Measurements from ENCODE around the gene CDH4. TPM values are rescaled to one million over a fixed set of nuclear protein-coding genes. Genes with fewer than 3 reads are reported as not detected.

Gene CDH4
- total and polyA plus RNA-seq, 2 of the 4 experiments (the other 2 are of a cell fraction) = 1.6 to 3.5 TPM

- Histone ChIP-seq H2BK20ac (ENCODE audit: low read depth, low read length) (no peak overlapping the region), H3K4me1 (ENCODE audit: control insufficient read depth, insufficient read depth, low read length) (no peaks in the 10 kb centered on the region), H2BK15ac (ENCODE audit: low read depth, low read length) (no peak overlapping the region), H2BK120ac (ENCODE audit: low read depth, low read length) (no peak overlapping the region), H3K36me3 (ENCODE audit: control insufficient read depth, insufficient read depth, low read length) (no peaks in the 10 kb centered on the region), H3K4ac (ENCODE audit: low read depth, low read length) (no peak overlapping the region), H3K27me3 (ENCODE audit: control insufficient read depth, insufficient read depth, low read length) (no peaks in the 10 kb centered on the region; the same call in 1 of the 2 replicates), H4K20me1 (ENCODE audit: insufficient read depth, low read length) (no peaks in the 10 kb centered on the region), H3K79me1 (ENCODE audit: low read depth in 1 of 2, low read length in 2 of 2) (no peaks in the 10 kb centered on the region), H3K4me3 (ENCODE audit: insufficient read depth, low read depth, low read length) (no peak overlapping the region), H3K18ac (ENCODE audit: low read depth, low read length) (no peak overlapping the region), H3K27ac (ENCODE audit: insufficient read depth, low read length) (no peak overlapping the region), H3K14ac (replicated peaks; ENCODE audit: low read depth, low read length) (no peak overlapping the region), H4K91ac (ENCODE audit: insufficient read depth, low read depth, low read length) (no peak overlapping the region), H2AK5ac (ENCODE audit: low read depth, low read length) (no peak overlapping the region), H4K8ac (ENCODE audit: low read depth in 2 of 2, low read length in 2 of 2) (no peak overlapping the region), H2AK9ac (replicated peaks; ENCODE audit: low read depth, low read length, poor library complexity) (no peak overlapping the region), H3K9me3 (ENCODE audit: control insufficient read depth, insufficient read depth, low read length) (no peaks in the 10 kb centered on the region), H3K9ac (ENCODE audit: low read depth, low read length) (no peak overlapping the region), H2AFZ (replicated peaks; ENCODE audit: low read length, poor library complexity) (no peak overlapping the region), H3K23ac (ENCODE audit: low read depth, low read length) (no peak overlapping the region), H2BK5ac (ENCODE audit: low read depth, low read length, poor library complexity, severe bottlenecking) (no peak overlapping the region), H3K4me2 (ENCODE audit: low read depth, low read length) (no peak overlapping the region), H3K56ac (ENCODE audit: extremely low read depth, insufficient read depth, low read length) (no peak overlapping the region), H4K5ac (ENCODE audit: low read depth, low read length) (no peak overlapping the region), H3K9me1 (ENCODE audit: insufficient read depth, low read length) (no peaks in the 10 kb centered on the region)
- TF ChIP-seq RCOR1 (IDR thresholded peaks at IDR 0.05; ENCODE audit: insufficient replicate concordance, low read length) (no peak), CHD1 (IDR thresholded peaks at IDR 0.05; ENCODE audit: low read depth, low read length) (no peak), MXI1 (IDR thresholded peaks at IDR 0.05; ENCODE audit: borderline replicate concordance, low read depth, low read length) (no peak), POLR2A (IDR thresholded peaks at IDR 0.05; ENCODE audit: low read depth, low read length) (no peak), SMC3 (IDR thresholded peaks at IDR 0.05; ENCODE audit: low read depth, low read length) (no peak), NFE2L2 (IDR thresholded peaks at IDR 0.05; ENCODE audit: low read depth, low read length) (no peak), CEBPB (IDR thresholded peaks at IDR 0.05; ENCODE audit: low read depth, low read length) (no peak), MAZ (IDR thresholded peaks at IDR 0.05; ENCODE audit: borderline replicate concordance, low read depth, low read length) (no peak), MAFK (IDR thresholded peaks at IDR 0.05; ENCODE audit: low read depth, low read length) (no peak)
- TF ChIP-seq, protein P1, sequence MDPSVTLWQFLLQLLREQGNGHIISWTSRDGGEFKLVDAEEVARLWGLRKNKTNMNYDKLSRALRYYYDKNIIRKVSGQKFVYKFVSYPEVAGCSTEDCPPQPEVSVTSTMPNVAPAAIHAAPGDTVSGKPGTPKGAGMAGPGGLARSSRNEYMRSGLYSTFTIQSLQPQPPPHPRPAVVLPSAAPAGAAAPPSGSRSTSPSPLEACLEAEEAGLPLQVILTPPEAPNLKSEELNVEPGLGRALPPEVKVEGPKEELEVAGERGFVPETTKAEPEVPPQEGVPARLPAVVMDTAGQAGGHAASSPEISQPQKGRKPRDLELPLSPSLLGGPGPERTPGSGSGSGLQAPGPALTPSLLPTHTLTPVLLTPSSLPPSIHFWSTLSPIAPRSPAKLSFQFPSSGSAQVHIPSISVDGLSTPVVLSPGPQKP (IDR thresholded peaks at IDR 0.05; ENCODE audit: borderline replicate concordance, low read depth, low read length) = no peak
- 82% methylated on average over 6 of the region's 23 CpGs; no CpG with 5 or more reads in 1 of the 2 experiments for whole genome bisulfite sequencing, 2 experiments (ENCODE audit: extremely low coverage in 2 of 2, insufficient read length in 1 of 2)
- in situ Hi-C loops (cut with MboI; ENCODE audit: low sequenced_read_pairs) (loop anchor here (25.0 kb wide), 2 partner anchors 616 to 1816 kb away; partner anchors contain the start of gene CDH4), intact Hi-C loops (cut with micrococcal nuclease) (no loop called here), dilution Hi-C loops (cut with HindIII; ENCODE audit: low sequenced_read_pairs, unreplicated experiment) (no loop called here)
- BruUV-seq (replicated peaks) = no TSS peak
- CTCF ChIA-PET = no interaction called here
- POLR2A ChIA-PET (ENCODE audit: unreplicated experiment) = no interaction called here
- ATAC-seq (ENCODE audit: low read depth) (no peak), DNase-seq (no peak)
Measured at GRCh38 chr20:61877776-61878477, 625.9 kb downstream of the CDH4 start.

Data from IMR-90 (cell line).